Measurements from ENCODE around the gene SMIM12.
"Not testable (repeated sequence)": the region's sequence is repeated elsewhere in the genome, so short reads cannot be mapped to it uniquely, and the experiment has no call there.

SMIM12 gene

DNA sequence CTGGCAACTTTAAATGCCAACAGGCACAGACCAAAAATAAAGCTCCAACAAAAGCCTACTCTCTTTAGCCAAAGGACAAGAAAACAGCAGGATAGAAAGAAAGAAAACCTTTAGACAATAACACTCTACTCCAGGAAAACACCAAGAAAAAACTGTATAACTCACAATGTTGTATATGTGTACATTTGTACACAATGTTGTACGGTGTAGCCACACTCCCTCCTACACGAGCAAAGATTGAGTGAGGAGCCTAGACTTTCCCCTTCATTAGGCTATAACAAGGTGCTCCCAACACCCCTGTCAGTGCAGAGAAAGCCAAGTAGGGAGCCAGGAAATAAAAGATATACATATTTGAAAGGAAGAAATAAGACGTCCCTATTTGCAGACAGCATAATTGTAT, 42.8 kb downstream of the SMIM12 start:
- H3K27ac ChIP-seq = no peak overlapping the region
- TF ChIP-seq, protein P1, sequence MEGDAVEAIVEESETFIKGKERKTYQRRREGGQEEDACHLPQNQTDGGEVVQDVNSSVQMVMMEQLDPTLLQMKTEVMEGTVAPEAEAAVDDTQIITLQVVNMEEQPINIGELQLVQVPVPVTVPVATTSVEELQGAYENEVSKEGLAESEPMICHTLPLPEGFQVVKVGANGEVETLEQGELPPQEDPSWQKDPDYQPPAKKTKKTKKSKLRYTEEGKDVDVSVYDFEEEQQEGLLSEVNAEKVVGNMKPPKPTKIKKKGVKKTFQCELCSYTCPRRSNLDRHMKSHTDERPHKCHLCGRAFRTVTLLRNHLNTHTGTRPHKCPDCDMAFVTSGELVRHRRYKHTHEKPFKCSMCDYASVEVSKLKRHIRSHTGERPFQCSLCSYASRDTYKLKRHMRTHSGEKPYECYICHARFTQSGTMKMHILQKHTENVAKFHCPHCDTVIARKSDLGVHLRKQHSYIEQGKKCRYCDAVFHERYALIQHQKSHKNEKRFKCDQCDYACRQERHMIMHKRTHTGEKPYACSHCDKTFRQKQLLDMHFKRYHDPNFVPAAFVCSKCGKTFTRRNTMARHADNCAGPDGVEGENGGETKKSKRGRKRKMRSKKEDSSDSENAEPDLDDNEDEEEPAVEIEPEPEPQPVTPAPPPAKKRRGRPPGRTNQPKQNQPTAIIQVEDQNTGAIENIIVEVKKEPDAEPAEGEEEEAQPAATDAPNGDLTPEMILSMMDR (IDR thresholded peaks at IDR 0.05) = no peak
- TF ChIP-seq ZFX (IDR thresholded peaks at IDR 0.05; ENCODE audit: borderline replicate concordance) = no peak

GRCh38 chr1:34816332-34816731, 43.2 kb downstream of the SMIM12 start:
- TF ChIP-seq, protein P1 (IDR thresholded peaks at IDR 0.05) = no peak
- TF ChIP-seq ZFX (IDR thresholded peaks at IDR 0.05; ENCODE audit: borderline replicate concordance) = no peak
- no peak overlapping the region for H3K27ac ChIP-seq

- H3K27ac ChIP-seq = not testable (repeated sequence)
Measured at GRCh38 chr1:34810781-34811180, 48.8 kb downstream of the SMIM12 start.

DNA sequence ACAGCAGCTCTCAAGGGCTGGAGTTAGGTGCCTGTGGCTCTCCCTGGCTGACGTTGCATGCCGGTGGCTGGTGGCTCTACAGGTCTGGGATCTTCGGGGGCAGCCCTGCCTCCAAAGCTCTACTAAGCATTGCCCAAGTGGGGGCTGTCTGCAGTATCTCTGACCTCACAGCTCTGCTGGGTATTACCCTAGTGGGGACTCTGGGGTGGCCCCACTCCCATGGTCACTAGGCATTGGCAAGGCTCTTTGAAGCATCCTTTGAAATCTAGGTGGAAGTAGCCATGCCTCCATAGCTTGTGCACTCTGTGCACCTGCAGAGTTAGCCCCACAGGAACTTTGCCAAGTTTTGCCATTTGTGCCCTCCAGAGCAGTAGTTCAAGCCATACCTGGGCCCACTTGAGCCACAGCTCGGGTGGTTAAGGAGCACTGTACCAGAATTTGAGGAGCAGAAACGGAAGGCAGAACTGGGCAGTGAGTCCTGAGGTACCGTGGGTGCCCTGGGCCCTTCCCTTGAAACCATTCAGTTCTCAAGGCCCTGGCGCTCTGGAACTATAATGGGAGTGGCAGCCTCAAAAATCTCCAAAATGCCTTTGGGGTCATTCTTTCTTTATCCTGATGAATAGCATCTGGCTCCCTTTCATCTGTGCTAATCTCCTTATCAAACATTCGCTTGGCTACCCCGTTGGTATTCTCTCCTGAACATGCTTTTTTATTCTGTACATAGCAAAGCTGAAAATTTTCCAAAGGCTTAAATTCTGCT, 51.3 kb downstream of the SMIM12 start:
- no peak for TF ChIP-seq ZFX (IDR thresholded peaks at IDR 0.05; ENCODE audit: borderline replicate concordance)
- TF ChIP-seq, protein P1 (IDR thresholded peaks at IDR 0.05) = no peak
- no peak overlapping the region for H3K27ac ChIP-seq

- H3K27ac ChIP-seq = no peak overlapping the region
- TF ChIP-seq, protein P1 (IDR thresholded peaks at IDR 0.05) = no peak
- no peak for TF ChIP-seq ZFX (IDR thresholded peaks at IDR 0.05; ENCODE audit: borderline replicate concordance)
Measured at GRCh38 chr1:34806396-34806795, 53.2 kb downstream of the SMIM12 start.

- no peak for TF ChIP-seq ZFX (IDR thresholded peaks at IDR 0.05; ENCODE audit: borderline replicate concordance)
- TF ChIP-seq, protein P1 (IDR thresholded peaks at IDR 0.05) = no peak
- no peak overlapping the region for H3K27ac ChIP-seq
Measured at GRCh38 chr1:34803770-34804169, 55.8 kb downstream of the SMIM12 start.

Measured in 22Rv1 (cell line).